ENCODE measurements around the gene PRDM16.

The PRDM16 gene

GRCh38 chr1:3356827-3357460 is 287.9 kb downstream of the PRDM16 start:
- DNase-seq (ENCODE audit: low read depth), result no peak

DNA sequence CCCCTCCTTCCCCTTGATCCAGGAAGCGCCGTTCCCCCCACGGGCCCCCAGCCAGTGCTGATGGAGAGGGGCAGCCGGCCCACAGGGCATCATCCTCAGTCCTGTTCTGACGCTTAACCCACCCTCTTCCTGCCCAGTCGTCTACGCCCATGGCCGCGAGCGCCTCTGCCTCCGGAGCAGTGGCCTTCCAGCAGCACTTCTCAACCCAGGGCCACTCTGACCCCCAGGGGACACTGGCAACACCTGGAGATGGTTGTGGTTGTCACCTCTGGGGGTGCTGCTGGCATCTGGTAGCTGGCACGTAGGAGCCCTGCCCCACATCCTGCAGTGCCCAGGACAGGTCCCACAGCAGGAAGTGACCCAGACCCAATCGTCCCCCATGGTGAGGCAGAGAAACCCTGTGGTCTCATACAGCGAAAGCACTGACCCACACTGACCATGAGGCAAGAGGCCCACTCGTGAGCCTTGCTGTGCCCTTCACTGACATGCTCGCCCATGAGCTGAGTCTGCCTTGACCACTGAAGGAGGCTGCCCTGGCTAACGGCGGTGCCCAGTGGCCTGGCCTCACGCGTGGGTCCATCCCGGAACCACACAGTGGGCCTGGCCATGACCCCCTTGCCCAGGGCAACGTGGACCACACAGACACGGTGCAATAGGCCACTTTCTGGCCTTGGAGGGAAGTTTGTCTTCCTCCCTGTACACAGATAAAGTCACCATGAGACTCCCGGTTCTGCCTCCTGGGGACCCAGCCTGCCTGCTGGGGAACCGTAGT is 288.7 kb downstream of the PRDM16 start:
- DNase-seq (ENCODE audit: low read depth), result no peak

GRCh38 chr1:3359351-3359750 is 290.3 kb downstream of the PRDM16 start:
- DNase-seq (ENCODE audit: low read depth), result no peak

DNA sequence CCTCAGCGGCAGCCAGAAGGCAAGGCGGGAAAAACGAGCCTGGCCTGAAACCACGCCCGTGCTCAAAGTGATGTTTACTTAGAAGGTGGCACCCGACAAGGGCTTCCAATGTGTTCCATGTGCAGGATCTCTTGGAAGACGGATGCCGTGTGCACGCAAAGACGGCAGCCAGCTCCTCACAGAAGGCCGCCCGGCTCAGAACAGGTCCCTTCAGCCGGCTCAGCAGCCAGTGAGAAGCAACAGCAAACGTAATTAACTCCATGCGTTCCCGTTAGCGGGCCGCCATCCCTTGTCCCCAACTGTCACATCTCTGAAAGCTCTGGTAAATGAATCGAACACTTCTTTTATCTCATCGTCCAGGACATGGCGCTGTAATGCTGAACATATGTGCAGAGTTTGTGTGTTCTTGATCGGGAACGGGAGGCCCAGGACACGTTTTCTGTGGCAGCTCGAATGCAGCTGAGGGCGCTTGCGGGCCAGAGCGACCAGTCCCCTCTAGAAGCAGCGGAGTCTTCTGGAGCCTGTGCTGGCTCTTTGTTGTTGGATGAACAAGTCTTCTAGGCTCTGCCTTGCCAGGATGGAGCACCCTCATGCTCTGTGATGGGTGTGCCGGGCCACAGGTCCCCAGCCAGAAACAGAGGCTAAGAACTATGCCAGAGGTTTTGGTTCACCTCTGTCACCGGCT is 290.9 kb downstream of the PRDM16 start:
- DNase-seq (ENCODE audit: low read depth), result no peak

- no peak for DNase-seq (ENCODE audit: low read depth)
These were observed 291.7 kb downstream of the PRDM16 start for GRCh38 chr1:3360646-3361257.

DNA sequence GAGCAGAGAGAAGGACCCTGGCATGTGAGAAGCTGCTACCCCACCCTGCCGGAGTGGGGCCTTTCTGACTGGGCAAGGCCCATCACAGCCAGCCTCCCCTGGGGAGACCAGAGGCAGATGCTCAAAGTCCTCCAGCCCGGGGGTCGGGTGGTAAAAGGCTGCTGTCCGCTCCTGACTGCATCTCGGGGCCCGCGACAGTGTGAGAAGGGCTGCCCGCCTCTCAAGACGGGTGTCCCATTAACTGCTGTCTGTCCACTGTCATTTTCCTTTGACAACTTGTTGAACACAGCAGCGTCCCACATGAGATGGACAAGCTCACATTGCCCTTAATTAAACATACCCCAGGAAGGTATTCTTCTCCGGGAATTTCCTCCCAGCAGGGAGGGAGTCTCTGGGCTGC is 294.0 kb downstream of the PRDM16 start:
- no peak for DNase-seq (ENCODE audit: low read depth)

DNA sequence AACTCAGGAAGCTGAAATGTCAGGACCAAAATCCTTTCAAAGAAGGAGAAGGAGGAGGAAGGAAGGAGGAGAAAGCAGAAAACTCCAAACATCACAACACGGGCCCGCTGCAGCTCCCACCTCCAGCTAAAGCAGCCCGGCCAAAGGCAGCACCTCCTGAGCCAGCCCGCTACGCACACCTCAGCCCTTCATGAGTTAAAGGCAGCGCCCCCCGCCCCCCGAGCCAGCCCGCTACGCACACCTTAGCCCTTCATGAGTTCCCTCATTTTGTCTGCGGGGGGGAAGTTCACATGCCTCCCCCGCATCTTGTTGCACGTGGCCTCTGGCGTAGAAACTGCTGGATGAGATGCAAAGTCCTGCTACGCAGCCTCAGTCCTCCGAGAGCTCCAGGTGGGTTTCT is 294.8 kb downstream of the PRDM16 start:
- no peak for DNase-seq (ENCODE audit: low read depth)

GRCh38 chr1:3364551-3364950 is 295.5 kb downstream of the PRDM16 start:
- DNase-seq (ENCODE audit: low read depth), result no peak

DNA sequence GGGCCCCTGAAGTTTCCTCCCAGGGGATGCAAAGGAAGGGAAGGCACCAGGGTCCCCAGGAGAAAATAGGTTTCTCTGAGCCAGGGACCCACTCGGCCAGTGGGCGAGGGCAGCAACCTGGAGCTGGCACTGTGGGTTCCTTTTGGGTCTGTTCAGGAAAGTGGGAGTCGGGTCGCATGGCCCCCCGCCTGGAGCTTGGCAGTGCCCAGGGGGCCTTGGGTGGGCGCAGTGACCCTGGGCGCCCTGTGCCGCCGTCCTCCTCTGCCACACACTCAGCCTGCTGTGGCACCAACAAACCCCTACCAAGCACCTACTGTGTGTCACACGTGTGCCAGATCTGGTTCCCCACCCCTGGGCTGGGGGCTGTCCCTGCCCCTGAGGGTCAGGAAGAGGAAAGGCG is 296.0 kb downstream of the PRDM16 start:
- no peak for DNase-seq (ENCODE audit: low read depth)

DNA sequence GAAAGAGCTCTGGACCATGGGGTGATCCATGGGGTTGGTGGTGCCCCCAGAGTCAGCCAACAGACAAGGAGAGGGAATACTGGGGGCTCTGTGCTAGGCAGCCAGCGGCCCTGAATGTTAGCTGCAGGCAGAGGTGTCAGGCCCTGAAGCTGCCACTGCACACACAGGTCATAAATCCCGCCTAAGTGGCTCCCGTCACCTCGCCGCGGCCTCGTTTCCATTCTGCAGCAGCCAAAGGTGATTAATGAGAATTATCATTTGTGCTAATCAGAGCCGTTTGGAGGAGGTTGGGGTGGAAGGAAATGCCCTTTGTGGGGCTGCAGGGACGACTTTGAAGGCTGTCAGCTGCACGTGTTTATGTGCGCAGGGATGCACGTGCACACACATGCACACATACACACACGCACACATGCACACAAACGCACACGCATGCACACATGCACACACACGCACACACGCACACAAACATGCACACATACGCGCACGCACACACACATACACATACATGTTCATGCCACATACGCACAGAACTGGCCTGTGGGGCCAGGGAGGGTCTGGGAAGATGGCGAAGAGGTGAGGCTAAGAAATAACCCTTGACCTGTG is 296.6 kb downstream of the PRDM16 start:
- no peak for DNase-seq (ENCODE audit: low read depth)

- no peak for DNase-seq (ENCODE audit: low read depth)
These were observed 297.4 kb downstream of the PRDM16 start for GRCh38 chr1:3366126-3367051.

DNA sequence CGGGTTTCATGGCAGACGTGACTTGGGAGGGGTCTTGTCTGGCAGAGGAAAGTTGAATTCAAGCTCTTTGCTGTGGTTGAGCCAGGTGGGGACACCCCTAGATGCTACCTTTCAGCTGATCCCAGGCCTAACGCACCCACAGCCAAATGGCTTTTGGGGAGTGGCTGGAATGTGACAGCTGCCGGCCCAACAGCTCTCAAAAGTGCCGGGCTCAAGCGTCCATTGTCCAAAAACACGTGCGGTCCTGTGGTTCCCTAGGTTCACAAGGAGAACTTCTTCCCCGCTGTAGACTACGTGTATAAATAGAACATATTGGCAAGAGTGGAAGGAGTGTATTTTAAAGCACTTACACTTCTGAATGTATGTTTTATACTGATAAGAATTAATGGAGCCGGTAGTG is 298.4 kb downstream of the PRDM16 start:
- DNase-seq (ENCODE audit: low read depth), result no peak

- DNase-seq (ENCODE audit: low read depth), result no peak
These were observed 299.1 kb downstream of the PRDM16 start for GRCh38 chr1:3368059-3368458.

DNA sequence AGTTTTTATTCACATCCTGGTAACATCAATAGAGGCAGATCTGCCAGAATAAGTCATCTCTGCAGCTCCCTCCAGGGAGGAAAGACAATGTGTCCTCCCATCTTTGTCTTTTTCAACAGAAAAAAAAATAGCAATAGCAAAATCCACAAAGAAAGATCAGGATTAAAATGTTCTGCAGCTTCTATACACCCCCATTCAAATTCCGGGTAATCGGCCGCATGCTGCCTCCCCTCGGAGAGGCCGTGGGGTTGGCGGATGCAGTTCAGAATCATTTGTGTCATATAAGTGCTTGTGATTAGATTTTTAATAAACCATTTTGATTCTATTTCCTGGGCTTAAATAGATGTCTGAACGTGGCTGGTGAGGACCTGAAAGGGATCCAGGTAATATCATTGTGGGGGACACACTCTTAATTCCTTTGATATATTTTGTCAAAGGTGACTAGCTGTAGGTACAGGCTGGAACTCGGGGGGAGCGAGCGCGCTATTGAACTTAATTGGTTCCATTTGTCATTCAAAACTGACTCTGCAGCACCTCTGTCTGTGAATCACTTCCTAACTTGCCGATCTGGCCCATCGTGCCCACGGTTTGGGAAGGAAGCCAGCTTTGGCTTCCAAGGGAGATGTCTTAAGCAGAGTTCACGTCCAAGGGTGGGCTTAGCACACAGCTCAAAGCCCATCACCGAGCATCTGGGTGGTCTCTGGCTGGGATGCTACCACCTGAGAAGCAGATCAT is 299.9 kb downstream of the PRDM16 start:
- no peak for DNase-seq (ENCODE audit: low read depth)

GRCh38 chr1:3369446-3370076 is 300.6 kb downstream of the PRDM16 start:
- DNase-seq (ENCODE audit: low read depth), result no peak

DNA sequence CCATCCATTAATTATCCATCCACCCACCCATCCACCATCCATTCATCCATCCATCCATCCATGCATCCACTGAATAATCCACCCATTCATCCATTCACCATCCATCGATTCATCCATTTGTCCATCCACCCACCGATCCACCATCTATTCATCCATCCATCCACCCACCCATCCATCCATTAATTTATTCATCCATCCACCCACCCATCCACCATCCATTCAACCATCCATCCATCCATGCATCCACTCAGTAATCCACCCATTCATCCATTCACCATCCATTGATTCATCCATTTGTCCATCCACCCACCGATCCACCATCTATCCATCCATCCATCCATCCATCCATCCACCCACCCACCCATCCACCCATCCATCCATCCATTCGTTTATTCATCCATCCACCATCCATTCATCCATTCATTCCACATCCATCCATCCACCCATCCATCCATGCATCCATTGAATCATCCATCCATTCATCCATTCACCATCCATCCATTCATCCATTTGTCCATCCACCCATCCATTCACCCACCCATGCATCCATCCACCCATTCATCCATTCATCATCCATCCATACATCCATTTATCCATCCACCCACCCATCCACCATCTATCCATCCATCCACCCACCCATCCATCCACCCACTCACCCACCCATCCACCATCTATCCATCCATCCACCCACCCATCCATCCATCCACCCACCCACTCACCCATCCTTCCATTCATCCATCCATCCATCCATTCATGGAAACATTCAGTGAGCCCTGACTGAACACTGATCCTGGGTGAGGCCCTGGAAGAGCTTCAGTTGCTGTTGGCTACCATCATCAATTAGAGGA is 302.1 kb downstream of the PRDM16 start:
- no peak for DNase-seq (ENCODE audit: low read depth)

GRCh38 chr1:3372317-3372716 is 303.3 kb downstream of the PRDM16 start:
- no peak for DNase-seq (ENCODE audit: low read depth)

DNA sequence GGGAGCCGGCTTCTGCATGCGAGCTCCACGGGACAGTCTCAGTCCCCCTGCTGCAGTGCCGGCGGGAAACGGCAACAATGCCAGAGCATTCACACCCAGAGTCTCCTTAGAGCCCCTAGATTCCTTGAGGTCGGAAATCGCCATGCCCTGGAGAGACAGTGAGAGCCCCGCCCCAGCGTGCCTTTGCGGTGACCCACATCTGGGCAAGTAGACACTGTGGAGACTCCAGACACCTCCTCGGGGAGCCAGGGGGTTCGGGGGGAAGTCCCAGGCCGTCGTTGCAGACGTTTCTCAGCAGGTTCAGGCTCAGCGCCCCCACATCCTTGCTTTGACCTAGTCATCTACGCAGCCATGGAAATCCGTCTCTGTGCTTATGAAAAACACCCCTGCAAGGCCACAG is 304.2 kb downstream of the PRDM16 start:
- DNase-seq (ENCODE audit: low read depth), result no peak
